ENCODE measurements around the gene PLCB3.
A peak's percentile ranks its signal among the peaks of the same experiment; 100 is the strongest.

Gene PLCB3

GRCh38 chr11:64239662-64240434 lies 11.5 kb upstream of the PLCB3 start:
- TF ChIP-seq CTCF (IDR thresholded peaks at IDR 0.05), result no peak
- no peak for DNase-seq
- peaks cover 7 to 53% (median 42%) of the 10 kb centered on the region in 4 donors for H3K4me1 ChIP-seq
- no peaks in the 10 kb centered on the region for H3K9me3 ChIP-seq
- peaks cover 6 to 44% (median 16%) of the 10 kb centered on the region in 3 donors for H3K36me3 ChIP-seq
- intact Hi-C loops (cut with DNase I; ENCODE audit: low total_unique reads), result no loop called here
- H3K27me3 ChIP-seq, result no peaks in the 10 kb centered on the region
- peak overlapping the region; percentile 87 to 97 for H3K27ac ChIP-seq
- peak overlapping the region; percentile 62 to 98 for H3K4me3 ChIP-seq

GRCh38 chr11:64240435-64241240 lies 10.7 kb upstream of the PLCB3 start, which contains the start of gene FKBP2:
Gene FKBP2, plus strand, starts transcription at chr11:64241095. Its CDS starts 1,293 bp downstream, at chr11:64242388.
- Histone ChIP-seq H3K27ac (peak within 1 kb of the TSS; percentile 87 to 97), H3K4me3 (peak within 1 kb of the TSS; percentile 62 to 98), H3K36me3 (peaks cover 6 to 44% (median 16%) of the 10 kb centered on the region in 3 donors), H3K4me1 (peaks cover 3 to 53% (median 42%) of the 10 kb centered on the region in 4 donors), H3K27me3 (no peaks in the 10 kb centered on the region), H3K9me3 (no peaks in the 10 kb centered on the region)
- intact Hi-C loops (cut with DNase I; ENCODE audit: low total_unique reads), result no loop called here
- peak; percentile 97 to 99 for DNase-seq
- no peak for TF ChIP-seq CTCF (IDR thresholded peaks at IDR 0.05)

- Histone ChIP-seq H3K9me3 (no peaks in the 10 kb centered on the region), H3K4me3 (peak overlapping the region; percentile 62 to 98), H3K4me1 (peaks cover 0 to 54% (median 40%) of the 10 kb centered on the region in 4 donors), H3K27ac (peak overlapping the region; percentile 87 to 97), H3K36me3 (peaks cover 6 to 44% (median 11%) of the 10 kb centered on the region in 3 donors), H3K27me3 (no peaks in the 10 kb centered on the region)
- intact Hi-C loops (cut with DNase I; ENCODE audit: low total_unique reads), result no loop called here
- DNase-seq, result peak; percentile 99 to 100
- no peak for TF ChIP-seq CTCF (IDR thresholded peaks at IDR 0.05)
These were observed 10.2 kb upstream of the PLCB3 start for GRCh38 chr11:64241241-64241490.

- Histone ChIP-seq H3K36me3 (peaks cover 6 to 41% (median 11%) of the 10 kb centered on the region in 3 donors), H3K27ac (peak overlapping the region; percentile 87 to 97), H3K9me3 (no peaks in the 10 kb centered on the region), H3K27me3 (no peaks in the 10 kb centered on the region), H3K4me1 (peaks cover 0 to 54% (median 39%) of the 10 kb centered on the region in 4 donors), H3K4me3 (peak overlapping the region; percentile 62 to 98)
- no peak for TF ChIP-seq CTCF (IDR thresholded peaks at IDR 0.05)
- peak; percentile 56 to 87 for DNase-seq
- intact Hi-C loops (cut with DNase I; ENCODE audit: low total_unique reads), result no loop called here
These were observed 9.6 kb upstream of the PLCB3 start for GRCh38 chr11:64241491-64242374.

- DNase-seq, result no peak
- Histone ChIP-seq H3K4me3 (no peak overlapping the region), H3K27me3 (no peaks in the 10 kb centered on the region), H3K27ac (peak overlapping the region in 1 of 2 donors; percentile 87), H3K36me3 (peaks cover 0 to 25% (median under 1%) of the 10 kb centered on the region in 3 donors), H3K4me1 (peaks cover 0 to 60% (median 45%) of the 10 kb centered on the region in 4 donors), H3K9me3 (no peaks in the 10 kb centered on the region)
- intact Hi-C loops (cut with DNase I; ENCODE audit: low total_unique reads), result no loop called here
- no peak for TF ChIP-seq CTCF (IDR thresholded peaks at IDR 0.05)
These were observed 8.0 kb upstream of the PLCB3 start for GRCh38 chr11:64243236-64243854.
